Neural progenitor cell (in vitro differentiated cells): ENCODE results near the gene EIPR1.

Experiments
- EZH2phosphoT487 ChIP-seq: fragments of 200-600 bp; sonication (generic); IDR thresholded peaks from 2 replicates; pipeline ENCODE4 v1.6.1; 2017; ENCODE audit warnings: antibody characterized with exemption
- TF ChIP-seq, protein P1 (sequence below): fragments of 200-600 bp; sonication (generic); IDR thresholded peaks from 2 replicates; pipeline ENCODE4 v1.5.1; 2017; ENCODE audit warnings: antibody characterized with exemption, mild to moderate bottlenecking

DNA sequence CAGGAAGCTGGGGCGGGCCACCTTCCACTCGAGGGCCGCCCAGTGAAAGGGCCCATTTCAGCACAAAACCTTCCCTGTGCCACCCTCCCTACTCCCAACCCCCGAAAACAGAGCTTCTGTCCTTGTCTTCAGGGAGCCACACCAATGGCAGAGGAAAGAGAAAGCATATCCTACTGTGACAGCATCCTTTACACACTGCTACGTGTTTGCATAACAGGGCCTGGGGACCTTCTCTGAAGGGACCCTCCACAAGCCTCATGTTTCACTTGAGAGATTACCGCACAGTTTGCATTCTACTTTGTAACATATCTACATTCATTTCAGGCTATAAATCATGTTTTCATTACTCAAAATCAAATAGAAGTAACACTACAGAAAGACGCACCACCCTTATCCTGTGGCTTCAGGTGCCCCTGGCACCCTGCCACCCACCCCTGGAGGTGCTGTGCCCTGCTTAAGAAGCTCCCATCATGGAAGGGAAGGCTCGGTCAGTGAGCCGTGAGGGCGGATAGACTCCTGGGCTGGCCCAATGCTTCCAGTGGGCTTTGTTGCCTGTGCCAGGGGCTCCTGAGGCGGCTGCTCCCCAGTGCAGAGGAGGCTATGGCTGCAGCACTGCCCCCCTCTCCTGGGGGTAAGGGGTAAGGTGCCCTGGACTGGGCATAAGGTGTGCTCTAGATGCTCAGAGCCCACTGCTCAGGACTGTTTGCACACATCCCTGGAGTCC, 52.0 kb downstream of the EIPR1 start:
- TF ChIP-seq, protein P1, sequence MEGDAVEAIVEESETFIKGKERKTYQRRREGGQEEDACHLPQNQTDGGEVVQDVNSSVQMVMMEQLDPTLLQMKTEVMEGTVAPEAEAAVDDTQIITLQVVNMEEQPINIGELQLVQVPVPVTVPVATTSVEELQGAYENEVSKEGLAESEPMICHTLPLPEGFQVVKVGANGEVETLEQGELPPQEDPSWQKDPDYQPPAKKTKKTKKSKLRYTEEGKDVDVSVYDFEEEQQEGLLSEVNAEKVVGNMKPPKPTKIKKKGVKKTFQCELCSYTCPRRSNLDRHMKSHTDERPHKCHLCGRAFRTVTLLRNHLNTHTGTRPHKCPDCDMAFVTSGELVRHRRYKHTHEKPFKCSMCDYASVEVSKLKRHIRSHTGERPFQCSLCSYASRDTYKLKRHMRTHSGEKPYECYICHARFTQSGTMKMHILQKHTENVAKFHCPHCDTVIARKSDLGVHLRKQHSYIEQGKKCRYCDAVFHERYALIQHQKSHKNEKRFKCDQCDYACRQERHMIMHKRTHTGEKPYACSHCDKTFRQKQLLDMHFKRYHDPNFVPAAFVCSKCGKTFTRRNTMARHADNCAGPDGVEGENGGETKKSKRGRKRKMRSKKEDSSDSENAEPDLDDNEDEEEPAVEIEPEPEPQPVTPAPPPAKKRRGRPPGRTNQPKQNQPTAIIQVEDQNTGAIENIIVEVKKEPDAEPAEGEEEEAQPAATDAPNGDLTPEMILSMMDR, result no peak
- TF ChIP-seq EZH2phosphoT487, result no peak
